KMS-11 (cell line): ENCODE measurements around the gene GRID1.

Experiments used
- H2AFZ ChIP-seq: fragments of 200-600 bp; sonication (generic); 2 replicates; pipeline ENCODE4 v1.6.1; 2016; ENCODE audit warnings: antibody characterized with exemption, mixed run types, low read depth
- H3K27ac ChIP-seq: fragments of 200-600 bp; sonication (generic); 2 replicates; pipeline ENCODE4 v1.6.1; 2016; ENCODE audit warnings: mild to moderate bottlenecking, mixed run types
- H3K27me3 ChIP-seq: fragments of 200-600 bp; sonication (generic); 2 replicates; pipeline ENCODE4 v1.6.1; 2017; ENCODE audit warnings: mild to moderate bottlenecking, low read depth, mixed run types, moderate library complexity; ENCODE audit not compliant: insufficient read depth
- H3K36me3 ChIP-seq: fragments of 200-600 bp; sonication (generic); 2 replicates; pipeline ENCODE4 v1.6.1; 2017; ENCODE audit warnings: mild to moderate bottlenecking, mixed run types; ENCODE audit not compliant: insufficient read depth
- H3K4me1 ChIP-seq: fragments of 200-600 bp; sonication (generic); 2 replicates; pipeline ENCODE4 v1.6.1; 2016; ENCODE audit warnings: mild to moderate bottlenecking, low read depth, mixed run types; ENCODE audit not compliant: poor library complexity, severe bottlenecking
- H3K4me2 ChIP-seq: fragments of 200-600 bp; sonication (generic); 2 replicates; pipeline ENCODE4 v1.7.0; 2016; ENCODE audit warnings: mild to moderate bottlenecking, mixed run types
- H3K4me3 ChIP-seq: fragments of 200-600 bp; sonication (generic); IDR thresholded peaks from 2 replicates; pipeline ENCODE4 v1.6.1; 2017; ENCODE audit warnings: low read depth, low read length, mixed read lengths; ENCODE audit not compliant: insufficient read depth
- H3K79me2 ChIP-seq: fragments of 200-600 bp; sonication (generic); 2 replicates; pipeline ENCODE4 v1.6.1; 2016; ENCODE audit warnings: low read depth, mixed run types; ENCODE audit not compliant: insufficient read depth
- H3K9ac ChIP-seq: fragments of 200-600 bp; sonication (generic); 2 replicates; pipeline ENCODE4 v1.6.1; 2016; ENCODE audit warnings: mild to moderate bottlenecking, mixed run types
- H4K20me1 ChIP-seq: fragments of 200-600 bp; sonication (generic); 2 replicates; pipeline ENCODE4 v1.6.1; 2016; ENCODE audit warnings: mild to moderate bottlenecking, mixed run types; ENCODE audit not compliant: insufficient read depth
- CTCF ChIP-seq: fragments of 200-600 bp; sonication (generic); conservative IDR thresholded peaks from 2 replicates; pipeline ENCODE4 v1.6.1; 2017; ENCODE audit warnings: low read depth, mild to moderate bottlenecking, antibody characterized with exemption, low read length, moderate library complexity, mixed read lengths

Gene GRID1

GRCh38 chr10:86231796-86232560, 134.6 kb downstream of the GRID1 start:
- Histone ChIP-seq H3K36me3 (no peaks in the 10 kb centered on the region), H2AFZ (no peak overlapping the region), H3K27ac (no peak overlapping the region), H3K4me1 (peaks cover under 1% of the 10 kb centered on the region), H3K79me2 (no peaks in the 10 kb centered on the region), H3K9ac (no peak overlapping the region), H3K4me3 (no peak overlapping the region), H3K4me2 (no peak overlapping the region), H3K27me3 (no peaks in the 10 kb centered on the region), H4K20me1 (no peaks in the 10 kb centered on the region)
- no peak for TF ChIP-seq CTCF

GRCh38 chr10:86230557-86231180, 135.9 kb downstream of the GRID1 start:
- peaks cover 9% of the 10 kb centered on the region for H3K4me1 ChIP-seq
- H4K20me1 ChIP-seq = no peaks in the 10 kb centered on the region
- no peak overlapping the region for H3K4me3 ChIP-seq
- H3K27ac ChIP-seq = no peak overlapping the region
- no peak for TF ChIP-seq CTCF
- no peaks in the 10 kb centered on the region for H3K36me3 ChIP-seq
- no peaks in the 10 kb centered on the region for H3K27me3 ChIP-seq
- H3K9ac ChIP-seq = no peak overlapping the region
- no peaks in the 10 kb centered on the region for H3K79me2 ChIP-seq
- no peak overlapping the region for H2AFZ ChIP-seq
- H3K4me2 ChIP-seq = no peak overlapping the region

DNA sequence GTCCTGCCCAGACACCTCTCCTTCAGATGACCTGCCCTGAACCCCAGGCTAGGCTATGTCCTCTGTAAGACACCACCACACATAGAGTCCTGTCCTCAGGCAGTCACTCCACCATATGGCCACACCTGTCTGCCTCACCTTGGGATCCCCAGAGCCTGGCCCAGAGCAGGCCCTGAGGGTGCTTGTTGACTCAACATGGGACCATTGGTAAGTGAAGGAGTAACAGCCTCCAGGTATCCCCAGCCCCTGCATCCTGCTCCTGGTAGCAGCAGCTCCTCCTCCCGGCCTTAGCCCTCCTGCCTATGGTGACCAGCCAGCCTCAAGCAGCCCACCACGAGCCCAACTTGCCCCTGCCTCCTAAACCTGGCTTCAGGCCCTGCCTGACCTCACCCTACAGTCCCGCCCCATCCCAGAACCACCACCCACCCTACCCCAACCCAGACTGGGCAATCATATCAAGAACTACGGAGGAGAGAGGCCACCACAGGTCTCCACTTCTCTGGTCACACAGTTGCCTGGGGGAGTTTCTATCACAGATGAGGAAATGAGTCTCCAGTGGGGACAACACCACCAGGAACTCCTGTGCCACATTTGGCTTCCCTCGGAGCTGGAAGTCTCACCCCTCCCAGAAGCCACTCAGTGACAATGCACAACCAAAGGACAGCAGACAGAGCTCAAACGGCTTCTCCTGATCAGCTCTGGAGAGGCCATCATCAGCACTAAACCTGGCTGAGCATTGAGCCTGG, 136.6 kb downstream of the GRID1 start:
- TF ChIP-seq CTCF = no peak
- no peak overlapping the region for H3K9ac ChIP-seq
- no peaks in the 10 kb centered on the region for H3K27me3 ChIP-seq
- H3K79me2 ChIP-seq = no peaks in the 10 kb centered on the region
- no peak overlapping the region for H3K4me3 ChIP-seq
- H4K20me1 ChIP-seq = no peaks in the 10 kb centered on the region
- H3K4me2 ChIP-seq = no peak overlapping the region
- H3K27ac ChIP-seq = no peak overlapping the region
- peaks cover 15% of the 10 kb centered on the region for H3K4me1 ChIP-seq
- H2AFZ ChIP-seq = no peak overlapping the region
- H3K36me3 ChIP-seq = no peaks in the 10 kb centered on the region

DNA sequence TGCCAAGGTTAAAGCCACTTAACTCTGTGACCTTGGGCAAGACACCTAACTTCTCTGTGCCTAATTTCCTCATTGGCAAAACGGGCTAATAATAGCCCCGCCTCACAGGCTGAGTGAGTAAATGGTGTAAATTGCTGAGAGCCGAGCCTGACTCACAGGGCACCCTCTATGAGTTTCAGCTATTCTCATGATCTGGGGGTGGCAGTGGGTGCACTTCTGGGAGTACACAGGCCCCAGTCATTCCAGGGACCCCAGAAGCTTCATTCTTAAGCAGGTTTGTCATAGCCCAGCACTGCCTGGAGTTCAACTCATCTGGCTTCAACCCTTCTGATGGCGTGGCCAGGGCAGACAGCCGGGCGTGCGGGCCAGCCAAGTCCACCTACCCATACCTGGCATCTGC, 137.2 kb downstream of the GRID1 start:
- Histone ChIP-seq H3K27ac (no peak overlapping the region), H3K4me2 (no peak overlapping the region), H3K9ac (no peak overlapping the region), H3K27me3 (no peaks in the 10 kb centered on the region), H3K4me3 (no peak overlapping the region), H3K36me3 (no peaks in the 10 kb centered on the region), H3K79me2 (no peaks in the 10 kb centered on the region), H3K4me1 (peaks cover 21% of the 10 kb centered on the region), H2AFZ (no peak overlapping the region), H4K20me1 (no peaks in the 10 kb centered on the region)
- TF ChIP-seq CTCF = no peak
